HG03575 (cell line): Measurements from ENCODE around the gene GPER1.
"Not testable (repeated sequence)": the region's sequence is repeated elsewhere in the genome, so short reads cannot be mapped to it uniquely, and the experiment has no call there.

Experiments
- ATAC-seq: cut with Tn5 transposase; IDR thresholded peaks from one replicate; pipeline ENCODE4 v1.9.1; 2021; ENCODE audit not compliant: unreplicated experiment, insufficient number of reproducible peaks, low FRiP score; ENCODE audit errors: extremely low read depth

GPER1 gene

GRCh38 chr7:1127001-1127400 lies 39.1 kb downstream of the GPER1 start:
- no peak for ATAC-seq

DNA sequence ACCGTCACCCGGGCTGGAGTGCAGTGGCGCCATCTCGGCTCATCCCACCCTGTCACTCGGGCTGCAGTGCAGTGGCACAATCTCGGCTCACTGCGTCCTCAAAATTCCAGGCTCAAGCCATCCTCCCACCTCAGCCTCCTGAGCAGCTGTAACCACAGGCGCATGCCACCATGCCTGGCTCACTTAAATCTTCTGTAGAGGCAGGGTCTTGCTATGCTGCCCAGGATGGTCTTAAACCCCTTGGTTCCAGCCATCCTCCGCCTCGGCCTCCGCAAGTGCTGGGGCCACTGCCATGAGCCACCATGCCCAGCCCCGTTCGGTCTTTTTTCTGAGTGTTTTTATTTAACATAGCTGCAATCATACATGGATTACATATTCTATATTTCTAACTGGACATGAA lies 41.5 kb downstream of the GPER1 start:
- no peak for ATAC-seq

DNA sequence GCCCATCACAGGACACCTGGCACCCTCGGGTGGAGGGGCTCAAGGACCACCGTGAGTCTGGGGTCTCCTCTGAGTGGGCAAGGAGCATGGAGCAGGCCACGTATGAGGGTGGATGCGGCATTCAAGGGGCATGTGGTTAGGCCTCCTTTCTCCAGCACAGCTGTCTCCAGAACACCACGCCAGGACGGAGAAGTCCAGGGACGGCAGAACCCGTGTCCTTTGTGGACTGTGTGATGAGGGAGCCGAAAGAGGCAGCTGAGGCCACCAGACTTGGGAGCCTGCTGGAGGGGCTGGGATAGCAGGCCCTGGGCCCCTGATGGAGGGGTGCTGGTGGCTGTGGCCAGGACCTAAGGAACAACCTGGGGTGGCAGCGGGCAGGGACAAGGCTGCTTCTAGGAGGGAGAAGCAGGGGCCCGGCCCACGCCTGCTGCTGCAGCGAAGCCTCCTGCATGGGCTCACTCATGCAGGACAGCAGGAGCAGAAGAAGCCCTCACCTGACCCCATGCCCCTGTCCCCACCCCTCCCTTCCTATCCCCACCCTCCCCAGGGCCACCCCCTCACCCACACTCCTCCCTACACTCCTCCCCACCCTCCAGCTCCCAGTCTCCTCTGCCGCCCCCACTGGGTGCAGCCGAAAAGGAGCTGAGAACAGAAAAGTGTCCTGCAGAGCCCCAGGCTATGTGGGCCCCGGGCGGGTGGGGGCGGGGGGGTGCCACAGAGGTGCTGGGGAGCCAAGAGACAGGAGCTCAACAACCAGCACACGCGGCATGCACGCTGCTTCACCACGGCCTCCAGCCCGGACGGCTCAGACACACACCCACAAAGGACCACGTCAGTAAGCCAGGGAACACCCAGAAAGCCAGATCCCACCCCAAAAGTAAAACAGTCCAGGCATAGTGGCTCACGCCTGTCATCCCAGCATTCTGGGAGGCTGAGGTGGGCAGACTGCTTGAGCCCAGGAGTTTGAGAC lies 42.4 kb downstream of the GPER1 start:
- no peak for ATAC-seq

GRCh38 chr7:1131471-1132265 lies 43.8 kb downstream of the GPER1 start:
- ATAC-seq: no peak

DNA sequence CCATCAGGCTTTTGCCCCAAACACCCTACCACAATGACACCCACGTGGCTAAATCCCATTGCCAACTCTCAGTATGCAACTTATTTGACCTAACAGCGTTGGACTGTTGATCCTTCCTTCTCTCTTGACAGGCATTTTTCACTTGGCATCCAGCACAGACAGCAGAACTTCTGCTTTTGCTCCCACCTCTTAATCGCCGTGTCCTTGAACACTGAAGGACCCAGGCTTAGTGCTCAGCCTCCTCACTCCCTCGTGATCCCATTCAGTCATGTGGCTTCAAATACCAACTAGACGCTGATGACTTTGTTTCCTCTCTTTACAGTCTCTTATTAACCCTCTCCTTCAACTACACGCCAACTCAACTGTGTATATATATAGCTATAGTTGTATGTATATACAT lies 47.0 kb downstream of the GPER1 start:
- ATAC-seq: no peak

DNA sequence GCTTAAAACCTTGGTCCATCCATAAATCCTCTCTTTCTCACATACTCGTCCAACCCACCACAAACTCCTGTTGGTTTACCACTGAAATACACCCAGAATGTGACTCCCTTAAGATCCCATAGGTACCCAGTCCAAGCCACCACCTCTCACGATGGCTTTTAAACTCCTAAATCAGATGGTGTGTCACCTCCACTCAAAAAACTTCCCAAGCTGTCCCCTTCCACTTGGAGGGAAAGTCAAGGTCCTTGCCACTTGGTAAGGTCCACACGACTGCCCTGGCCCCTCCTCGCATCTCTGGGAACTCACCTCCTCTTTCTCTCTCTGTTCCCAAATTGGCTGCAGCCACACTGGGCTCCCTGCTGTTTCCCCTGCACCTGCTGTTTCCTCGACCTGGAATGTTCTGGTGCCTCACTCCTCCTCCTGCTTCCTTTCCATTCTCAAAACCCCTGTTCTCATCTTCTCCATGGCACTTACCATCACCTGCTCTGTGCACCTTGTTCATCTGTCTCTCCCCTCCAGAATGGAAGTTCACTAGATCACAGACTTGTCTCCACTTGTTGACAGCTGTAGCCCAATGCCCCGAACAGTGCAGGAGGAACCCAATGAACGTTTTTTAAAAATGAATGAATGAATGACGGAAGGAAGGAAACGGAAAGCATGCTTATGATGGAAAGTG lies 49.1 kb downstream of the GPER1 start:
- no peak for ATAC-seq

- ATAC-seq: no peak
These were observed 49.7 kb downstream of the GPER1 start for GRCh38 chr7:1137517-1138167.

GRCh38 chr7:1140476-1141104 lies 52.7 kb downstream of the GPER1 start:
- no peak for ATAC-seq

DNA sequence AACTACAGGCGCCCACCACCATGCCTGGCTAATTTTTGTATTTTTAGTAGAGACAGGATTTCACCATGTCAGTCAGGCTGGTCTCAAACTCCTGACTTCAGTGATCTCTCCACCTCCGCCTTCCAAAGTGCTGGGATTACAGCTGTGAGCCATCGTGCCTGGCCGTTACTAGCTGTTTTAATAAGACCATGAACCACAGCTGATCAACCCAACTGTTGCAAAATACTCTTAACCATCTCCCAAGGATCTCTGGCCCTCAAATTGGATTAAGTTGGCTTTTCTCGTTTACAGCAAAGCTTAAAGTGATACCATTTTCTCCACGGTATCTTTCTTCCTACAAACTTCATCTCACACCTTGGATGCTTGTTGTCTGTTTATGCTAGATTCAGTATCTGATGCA lies 53.7 kb downstream of the GPER1 start:
- ATAC-seq: no peak

- ATAC-seq: no peak
These were observed 54.2 kb downstream of the GPER1 start for GRCh38 chr7:1142051-1142635.

- ATAC-seq: not testable (repeated sequence)
These were observed 55.1 kb downstream of the GPER1 start for GRCh38 chr7:1143031-1143430.
